ENCODE results near the gene LPIN1.
"Not testable (repeated sequence)": the region's sequence is repeated elsewhere in the genome, so short reads cannot be mapped to it uniquely, and the experiment has no call there.

Gene LPIN1

GRCh38 chr2:11753886-11754699 lies 7.7 kb downstream of the LPIN1 start:
- TF ChIP-seq POLR2A (IDR thresholded peaks at IDR 0.05; ENCODE audit: low read length) = no peak
- TF ChIP-seq GATA1 (IDR thresholded peaks at IDR 0.05; ENCODE audit: low read depth, low read length) = no peak
- DNase-seq = peak; percentile 13 to 40

- no peak for DNase-seq
- no peak for TF ChIP-seq GATA1 (IDR thresholded peaks at IDR 0.05; ENCODE audit: low read depth, low read length)
- no peak for TF ChIP-seq POLR2A (IDR thresholded peaks at IDR 0.05; ENCODE audit: low read length)
These were observed 8.2 kb downstream of the LPIN1 start for GRCh38 chr2:11754700-11755015.

- no peak for DNase-seq
These were observed 10.7 kb downstream of the LPIN1 start for GRCh38 chr2:11757101-11757500.

GRCh38 chr2:11758187-11758586 lies 11.8 kb downstream of the LPIN1 start:
- TF ChIP-seq GATA1 (IDR thresholded peaks at IDR 0.05; ENCODE audit: low read depth, low read length) = no peak
- TF ChIP-seq POLR2A (IDR thresholded peaks at IDR 0.05; ENCODE audit: low read length) = no peak
- DNase-seq = no peak

More at GRCh38 chr2:11757101-11757500, 10.7 kb downstream of the LPIN1 start:
- no peak for TF ChIP-seq GATA1 (IDR thresholded peaks at IDR 0.05; ENCODE audit: low read depth, low read length)
- TF ChIP-seq POLR2A (IDR thresholded peaks at IDR 0.05; ENCODE audit: low read length) = no peak

- no peak for TF ChIP-seq GATA1 (IDR thresholded peaks at IDR 0.05; ENCODE audit: low read depth, low read length)
- no peak for TF ChIP-seq POLR2A (IDR thresholded peaks at IDR 0.05; ENCODE audit: low read length)
- DNase-seq = no peak
These were observed 12.2 kb downstream of the LPIN1 start for GRCh38 chr2:11758647-11759046.

GRCh38 chr2:11759182-11759975 lies 12.9 kb downstream of the LPIN1 start:
- not testable (repeated sequence) for DNase-seq

- no peak for DNase-seq
- TF ChIP-seq GATA1 (IDR thresholded peaks at IDR 0.05; ENCODE audit: low read depth, low read length) (no peak), POLR2A (IDR thresholded peaks at IDR 0.05; ENCODE audit: low read length) (no peak)
These were observed 14.8 kb downstream of the LPIN1 start for GRCh38 chr2:11761259-11761658.

GRCh38 chr2:11762031-11762430 lies 15.6 kb downstream of the LPIN1 start:
- no peak for TF ChIP-seq GATA1 (IDR thresholded peaks at IDR 0.05; ENCODE audit: low read depth, low read length)
- TF ChIP-seq POLR2A (IDR thresholded peaks at IDR 0.05; ENCODE audit: low read length) = no peak
- no peak for DNase-seq

GRCh38 chr2:11762799-11763461 lies 16.5 kb downstream of the LPIN1 start:
- DNase-seq = no peak
- TF ChIP-seq GATA1 (IDR thresholded peaks at IDR 0.05; ENCODE audit: low read depth, low read length) (no peak), POLR2A (IDR thresholded peaks at IDR 0.05; ENCODE audit: low read length) (no peak)

GRCh38 chr2:11764359-11764758 lies 17.9 kb downstream of the LPIN1 start:
- DNase-seq = no peak
- TF ChIP-seq GATA1 (IDR thresholded peaks at IDR 0.05; ENCODE audit: low read depth, low read length) (no peak), POLR2A (IDR thresholded peaks at IDR 0.05; ENCODE audit: low read length) (no peak)

GRCh38 chr2:11764920-11765319 lies 18.5 kb downstream of the LPIN1 start:
- no peak for TF ChIP-seq GATA1 (IDR thresholded peaks at IDR 0.05; ENCODE audit: low read depth, low read length)
- TF ChIP-seq POLR2A (IDR thresholded peaks at IDR 0.05; ENCODE audit: low read length) = no peak
- DNase-seq = no peak

- no peak for DNase-seq
- TF ChIP-seq GATA1 (IDR thresholded peaks at IDR 0.05; ENCODE audit: low read depth, low read length) = no peak
These were observed 19.1 kb downstream of the LPIN1 start for GRCh38 chr2:11765501-11765900.

GRCh38 chr2:11766016-11766415 lies 19.6 kb downstream of the LPIN1 start:
- TF ChIP-seq GATA1 (IDR thresholded peaks at IDR 0.05; ENCODE audit: low read depth, low read length) = no peak
- TF ChIP-seq POLR2A (IDR thresholded peaks at IDR 0.05; ENCODE audit: low read length) = no peak
- DNase-seq = no peak

GRCh38 chr2:11767779-11768178 lies 21.3 kb downstream of the LPIN1 start:
- DNase-seq = no peak
- no peak for TF ChIP-seq POLR2A (IDR thresholded peaks at IDR 0.05; ENCODE audit: low read length)
- TF ChIP-seq GATA1 (IDR thresholded peaks at IDR 0.05; ENCODE audit: low read depth, low read length) = no peak
